ENCODE results near the gene ARVCF. TPM values are rescaled to one million over a fixed set of nuclear protein-coding genes. Genes with fewer than 3 reads are reported as not detected.

ARVCF gene
- total and polyA plus RNA-seq, 2 donors (not counting 1 experiment from before 2014, with no cell fraction given), result 2.2 to 6.7 TPM

DNA sequence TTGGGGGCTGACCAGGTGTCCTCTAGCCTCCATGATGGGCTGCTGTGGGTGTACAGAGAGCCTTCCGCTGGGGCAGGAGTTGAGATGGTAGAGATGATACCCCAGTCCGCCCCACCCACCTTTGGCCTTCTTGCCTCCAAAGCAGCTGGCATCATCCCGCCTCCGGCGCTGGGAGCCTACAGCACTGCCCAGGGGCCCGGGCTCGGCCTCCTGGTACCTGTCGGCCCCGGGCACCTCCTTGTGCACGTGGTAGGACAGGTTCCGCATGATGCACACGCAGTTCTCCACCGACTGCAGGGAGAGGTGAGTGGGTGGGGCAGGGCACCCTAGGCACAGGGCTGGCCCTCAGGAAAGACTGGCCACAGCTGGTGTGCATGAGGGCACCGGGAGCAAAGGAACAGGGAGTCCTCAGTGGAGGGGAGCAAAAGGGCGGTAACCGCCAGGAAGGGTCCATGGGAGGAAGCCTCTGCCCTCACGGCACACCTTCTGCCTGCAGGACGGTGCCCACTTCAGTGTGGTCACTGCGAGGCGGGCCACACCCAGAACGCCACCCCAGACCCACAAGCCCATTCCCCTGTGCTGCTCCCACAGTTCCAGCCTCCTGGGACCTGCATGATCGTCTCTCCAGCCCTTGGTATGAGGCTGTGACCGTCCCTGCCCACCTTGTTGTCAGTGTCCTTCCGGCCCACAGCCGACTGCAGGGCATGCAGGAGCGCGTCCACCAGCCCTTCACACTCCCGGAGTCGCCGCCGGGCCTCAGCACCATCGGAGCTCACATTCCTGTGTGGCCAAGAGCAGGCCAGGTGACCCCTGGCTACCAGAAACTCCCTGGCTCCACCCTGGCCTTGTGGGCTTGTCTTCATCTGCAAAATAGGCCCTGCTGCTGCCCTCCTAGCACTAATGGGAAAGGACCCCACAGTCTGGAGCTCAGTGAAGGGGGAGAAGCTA, 39.1 kb downstream of the ARVCF start:
- ATAC-seq (ENCODE audit: low read depth) (no peak), DNase-seq (no peak)
- H3K27ac ChIP-seq (ENCODE audit: low read length in 2 of 2), result no peak overlapping the region
- no peak overlapping the region for H3K4me2 ChIP-seq (replicated peaks; ENCODE audit: low read depth, low read length, poor library complexity, severe bottlenecking)
- Mint-ChIP-seq H3K27ac (no peak overlapping the region), H3K9me3 (ENCODE audit: insufficient read depth) (no peaks in the 10 kb centered on the region), H3K27me3 (no peaks in the 10 kb centered on the region), H3K4me1 (peaks cover 9% of the 10 kb centered on the region), H3K4me3 (no peak overlapping the region)
- H3K9me3 ChIP-seq (ENCODE audit: control extremely low read depth in 1 of 3, control insufficient read depth in 2 of 3, insufficient read depth in 1 of 3, low read length in 2 of 3), result no peaks in the 10 kb centered on the region
- no peak overlapping the region for H3K9ac ChIP-seq (ENCODE audit: low read length)
- intact Hi-C loops (cut with micrococcal nuclease), result no loop called here
- no peaks in the 10 kb centered on the region for H3K27me3 ChIP-seq (replicated peaks in 1 of 4; ENCODE audit: control extremely low read depth in 1 of 4, control insufficient read depth in 3 of 4, insufficient read depth in 4 of 4, low read length in 3 of 4)
- ChIA-PET POLR2A (no interaction called here), CTCF (interaction anchor here (0.8 to 1.4 kb wide), 2 partner anchors 36 to 180 kb away, joined by 3 to 5 read pairs; no protein-coding TSS in a partner anchor)
- no peak overlapping the region for H2AFZ ChIP-seq (ENCODE audit: insufficient read depth, low read depth, low read length, poor library complexity, severe bottlenecking)
- 95% methylated on average over 32 of the region's 32 CpGs for WGBS (ENCODE audit: insufficient coverage)
- H3K36me3 ChIP-seq (replicated peaks in 1 of 2; ENCODE audit: control extremely low read depth in 1 of 2, control insufficient read depth in 1 of 2, extremely low read depth in 1 of 2, insufficient read depth in 2 of 2, low read length in 1 of 2), result no peaks in the 10 kb centered on the region
- no peaks in the 10 kb centered on the region for H4K20me1 ChIP-seq (ENCODE audit: control insufficient read depth, insufficient read depth, low read length, poor library complexity, severe bottlenecking)
- no peaks in the 10 kb centered on the region for H3K4me1 ChIP-seq (ENCODE audit: control insufficient read depth in 2 of 2, insufficient read depth in 2 of 2, low read length in 2 of 2)
- no peak for TF ChIP-seq EZH2 (IDR thresholded peaks at IDR 0.05; ENCODE audit: borderline replicate concordance, insufficient read depth, low read depth, low read length, poor library complexity, severe bottlenecking)
- TF ChIP-seq CTCF (IDR thresholded peaks at IDR 0.05), result no peak
- no peak overlapping the region for H3K4me3 ChIP-seq (ENCODE audit: control extremely low read depth in 1 of 5, extremely low read depth in 1 of 5, insufficient read depth in 1 of 5, low read depth in 2 of 5, low read length in 4 of 5)
- H3K79me2 ChIP-seq (ENCODE audit: control insufficient read depth, insufficient read depth, low read length), result no peaks in the 10 kb centered on the region

GRCh38 chr22:19976671-19977070, 40.0 kb downstream of the ARVCF start:
- WGBS (ENCODE audit: insufficient coverage), result 100% methylated on average over 2 of the region's 3 CpGs
- Mint-ChIP-seq H3K4me1 (peaks cover 9% of the 10 kb centered on the region), H3K4me3 (no peak overlapping the region), H3K27ac (no peak overlapping the region), H3K9me3 (ENCODE audit: insufficient read depth) (no peaks in the 10 kb centered on the region), H3K27me3 (no peaks in the 10 kb centered on the region)
- Histone ChIP-seq H3K9ac (ENCODE audit: low read length) (no peak overlapping the region), H3K27ac (ENCODE audit: low read length in 2 of 2) (no peak overlapping the region), H3K9me3 (ENCODE audit: control extremely low read depth in 1 of 3, control insufficient read depth in 2 of 3, insufficient read depth in 1 of 3, low read length in 2 of 3) (no peaks in the 10 kb centered on the region), H2AFZ (ENCODE audit: insufficient read depth, low read depth, low read length, poor library complexity, severe bottlenecking) (no peak overlapping the region), H3K4me1 (ENCODE audit: control insufficient read depth in 2 of 2, insufficient read depth in 2 of 2, low read length in 2 of 2) (no peaks in the 10 kb centered on the region), H3K4me3 (ENCODE audit: control extremely low read depth in 1 of 5, extremely low read depth in 1 of 5, insufficient read depth in 1 of 5, low read depth in 2 of 5, low read length in 4 of 5) (no peak overlapping the region), H3K27me3 (replicated peaks in 1 of 4; ENCODE audit: control extremely low read depth in 1 of 4, control insufficient read depth in 3 of 4, insufficient read depth in 4 of 4, low read length in 3 of 4) (no peaks in the 10 kb centered on the region), H3K36me3 (replicated peaks in 1 of 2; ENCODE audit: control extremely low read depth in 1 of 2, control insufficient read depth in 1 of 2, extremely low read depth in 1 of 2, insufficient read depth in 2 of 2, low read length in 1 of 2) (no peaks in the 10 kb centered on the region), H3K4me2 (replicated peaks; ENCODE audit: low read depth, low read length, poor library complexity, severe bottlenecking) (no peak overlapping the region), H4K20me1 (ENCODE audit: control insufficient read depth, insufficient read depth, low read length, poor library complexity, severe bottlenecking) (no peaks in the 10 kb centered on the region), H3K79me2 (ENCODE audit: control insufficient read depth, insufficient read depth, low read length) (no peaks in the 10 kb centered on the region)
- no peak for TF ChIP-seq CTCF (IDR thresholded peaks at IDR 0.05)
- TF ChIP-seq EZH2 (IDR thresholded peaks at IDR 0.05; ENCODE audit: borderline replicate concordance, insufficient read depth, low read depth, low read length, poor library complexity, severe bottlenecking), result no peak
- no peak for DNase-seq
- intact Hi-C loops (cut with micrococcal nuclease), result no loop called here
- ChIA-PET POLR2A (no interaction called here), CTCF (no interaction called here)
- ATAC-seq (ENCODE audit: low read depth), result no peak

Measured in B cell (primary cell).